Activated CD4-positive, alpha-beta T cell treated with anti-CD3 and anti-CD28 coated beads, Interleukin-2, Interleukin-4, amounts not matched to agents 100 ng/mL and 50 ng/mL, durations not matched to agents 16 hours and 8 hours (primary cell): ENCODE measurements around the gene CTU1.

Source experiments
- DNase-seq: peaks from one replicate; pipeline ENCODE4 v3.0.0-alpha.2; 2020; ENCODE audit warnings: low spot score

Gene CTU1

GRCh38 chr19:51103926-51104341, 4.3 kb downstream of the CTU1 start:
- DNase-seq: no peak

- DNase-seq: no peak
These were observed 5.2 kb downstream of the CTU1 start for GRCh38 chr19:51102991-51103390.

- no peak for DNase-seq
These were observed 6.9 kb downstream of the CTU1 start for GRCh38 chr19:51101171-51101865.

DNA sequence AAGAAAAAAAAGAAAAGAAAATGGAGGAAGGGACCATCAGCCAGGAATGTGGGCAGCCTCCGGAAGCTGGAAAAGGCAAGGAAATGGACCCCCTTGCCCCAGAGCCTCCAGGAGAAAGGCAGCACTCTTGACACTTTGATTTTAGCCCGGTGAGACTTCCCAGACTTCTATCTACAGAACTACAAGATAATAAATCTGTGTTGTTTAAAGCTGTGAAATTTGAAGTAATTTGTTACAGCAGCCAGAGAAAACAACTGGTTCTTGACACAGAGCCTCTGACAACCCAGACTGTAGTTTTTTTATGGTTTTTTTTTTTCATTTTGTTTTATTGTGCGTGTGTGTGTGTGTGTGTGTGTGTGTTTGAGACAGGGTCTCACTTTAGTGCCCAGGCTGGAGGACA, 7.6 kb downstream of the CTU1 start:
- DNase-seq: no peak

DNA sequence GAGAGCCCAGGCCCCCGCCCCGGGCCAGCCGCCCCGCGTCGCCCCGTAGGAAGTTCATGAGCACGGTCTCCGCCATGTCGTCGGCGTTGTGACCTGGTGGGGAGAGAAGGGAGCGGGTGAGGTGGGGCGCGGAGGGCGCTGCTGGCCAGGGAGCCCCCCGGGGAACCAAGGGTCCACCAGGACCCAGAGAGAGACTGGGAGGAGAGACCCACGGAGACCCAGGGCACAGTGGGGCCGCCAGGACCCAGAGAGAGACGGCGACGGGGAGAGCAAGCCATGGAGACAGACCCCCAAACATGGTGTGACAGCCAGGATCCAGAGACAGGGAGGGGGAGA, 9.2 kb downstream of the CTU1 start:
- DNase-seq: no peak

DNA sequence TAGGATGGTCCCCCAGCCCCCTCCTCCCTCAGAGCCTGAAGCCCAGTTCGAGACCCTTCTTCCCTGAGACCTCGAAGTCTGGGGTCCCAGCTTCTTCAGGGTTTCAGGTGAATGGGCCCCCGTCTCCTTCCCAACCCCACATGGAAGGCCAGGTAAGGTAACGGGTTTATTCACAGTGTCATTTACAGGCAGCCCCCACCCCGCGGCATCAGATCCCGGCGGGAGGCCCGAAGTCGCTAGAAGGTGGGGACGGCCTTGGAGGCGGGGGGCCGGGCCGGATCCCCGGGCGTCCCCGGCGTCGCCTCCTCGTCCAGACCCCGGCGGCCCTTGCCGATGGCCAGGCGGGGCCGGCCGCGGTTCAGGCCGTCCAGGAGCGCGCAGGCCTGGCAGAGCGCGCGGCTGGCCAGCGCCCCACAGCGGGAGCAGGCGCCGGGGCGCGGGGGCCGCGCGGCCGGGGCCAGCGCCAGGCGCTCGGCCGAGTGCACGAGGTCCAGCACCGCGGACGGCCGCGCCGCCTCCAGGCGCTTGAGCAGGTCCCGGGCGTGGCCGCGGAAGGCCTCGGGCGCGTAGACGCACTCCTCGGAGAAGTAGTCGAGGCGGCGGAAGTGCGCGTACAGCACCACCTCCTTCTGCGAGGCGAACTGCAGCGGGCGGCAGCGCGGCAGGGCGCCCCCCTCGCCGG, 9.7 kb downstream of the CTU1 start:
- DNase-seq: no peak

DNA sequence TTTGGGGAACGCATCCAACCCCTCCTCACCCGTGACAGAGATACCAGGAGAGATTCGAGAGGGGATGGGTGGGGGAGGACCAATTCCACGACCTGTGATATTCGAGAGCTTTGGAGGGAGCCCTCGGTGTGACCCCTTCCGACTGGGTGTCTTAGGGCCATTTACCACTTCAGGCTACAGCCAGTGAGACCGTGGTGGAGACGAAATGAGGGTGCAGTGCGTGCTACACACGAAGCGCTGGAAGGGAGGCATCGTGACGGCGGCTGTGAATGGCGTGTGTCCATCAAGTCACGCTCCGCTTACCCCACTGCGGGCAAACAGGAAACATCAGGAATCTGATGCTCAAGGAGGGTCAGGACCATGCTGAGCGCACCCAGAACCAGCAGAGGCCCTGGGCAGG, 10.4 kb downstream of the CTU1 start:
- DNase-seq: no peak

DNA sequence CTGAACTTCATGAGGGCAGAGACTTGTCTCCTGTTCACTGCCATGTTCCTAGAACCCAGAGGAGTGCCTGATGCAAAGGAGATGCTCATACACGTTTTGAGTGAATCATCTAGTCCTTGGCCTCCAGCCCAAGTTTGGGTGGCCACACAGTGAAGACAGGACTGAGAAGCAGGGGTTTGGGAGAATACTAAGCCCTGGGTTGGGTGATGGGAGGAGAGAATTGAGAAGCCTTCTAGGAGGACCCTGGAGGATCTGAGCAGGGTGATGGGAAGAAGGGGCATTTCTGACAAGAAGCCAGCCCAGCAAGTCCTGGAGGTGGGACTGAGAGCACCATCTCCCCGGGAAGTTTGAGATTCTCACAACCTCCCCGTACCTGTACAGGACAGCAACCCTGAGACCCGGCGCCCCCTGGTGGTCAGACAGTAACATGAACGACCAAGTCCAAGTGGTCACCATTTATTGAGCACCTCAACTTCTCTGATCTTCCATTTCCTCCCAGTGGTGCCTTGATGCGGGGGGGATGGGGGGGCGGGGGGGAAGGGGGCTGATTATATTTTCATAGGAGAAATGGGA, 11.0 kb downstream of the CTU1 start:
- DNase-seq: peak; percentile 68

DNA sequence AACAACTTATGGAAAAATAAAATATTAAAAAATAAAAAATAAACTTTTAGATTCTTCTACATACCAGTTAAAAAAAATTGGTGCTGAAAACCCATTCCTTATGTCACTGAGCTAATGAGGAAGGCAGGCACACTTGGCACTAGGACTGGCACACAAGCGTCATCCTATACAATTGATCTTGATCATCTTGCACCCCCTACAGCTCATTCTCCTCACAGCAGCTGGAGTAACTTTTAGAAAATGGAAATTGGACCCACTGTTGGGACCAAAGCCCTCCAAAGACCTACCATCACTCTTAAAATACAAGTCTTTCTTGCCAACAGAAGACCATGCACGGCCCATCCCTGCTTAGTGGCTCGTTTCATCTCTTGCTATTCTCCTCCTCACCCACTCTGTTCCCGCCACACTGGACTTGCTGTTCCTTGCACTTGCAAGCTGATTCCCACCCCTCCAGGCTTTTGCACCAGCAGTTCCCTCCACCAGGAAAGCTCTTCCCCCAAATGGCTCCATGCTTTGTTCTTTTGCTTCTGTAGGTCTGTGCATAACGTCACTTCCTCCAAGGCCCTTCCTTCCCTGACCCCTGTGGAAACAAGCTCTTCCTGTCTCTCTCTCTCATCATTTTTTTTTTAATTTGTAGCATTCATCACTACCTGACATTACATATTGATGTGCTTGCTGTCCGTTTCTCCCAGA, 11.6 kb downstream of the CTU1 start:
- no peak for DNase-seq

- peak; percentile 25 for DNase-seq
These were observed 13.4 kb downstream of the CTU1 start for GRCh38 chr19:51094696-51095279.

DNA sequence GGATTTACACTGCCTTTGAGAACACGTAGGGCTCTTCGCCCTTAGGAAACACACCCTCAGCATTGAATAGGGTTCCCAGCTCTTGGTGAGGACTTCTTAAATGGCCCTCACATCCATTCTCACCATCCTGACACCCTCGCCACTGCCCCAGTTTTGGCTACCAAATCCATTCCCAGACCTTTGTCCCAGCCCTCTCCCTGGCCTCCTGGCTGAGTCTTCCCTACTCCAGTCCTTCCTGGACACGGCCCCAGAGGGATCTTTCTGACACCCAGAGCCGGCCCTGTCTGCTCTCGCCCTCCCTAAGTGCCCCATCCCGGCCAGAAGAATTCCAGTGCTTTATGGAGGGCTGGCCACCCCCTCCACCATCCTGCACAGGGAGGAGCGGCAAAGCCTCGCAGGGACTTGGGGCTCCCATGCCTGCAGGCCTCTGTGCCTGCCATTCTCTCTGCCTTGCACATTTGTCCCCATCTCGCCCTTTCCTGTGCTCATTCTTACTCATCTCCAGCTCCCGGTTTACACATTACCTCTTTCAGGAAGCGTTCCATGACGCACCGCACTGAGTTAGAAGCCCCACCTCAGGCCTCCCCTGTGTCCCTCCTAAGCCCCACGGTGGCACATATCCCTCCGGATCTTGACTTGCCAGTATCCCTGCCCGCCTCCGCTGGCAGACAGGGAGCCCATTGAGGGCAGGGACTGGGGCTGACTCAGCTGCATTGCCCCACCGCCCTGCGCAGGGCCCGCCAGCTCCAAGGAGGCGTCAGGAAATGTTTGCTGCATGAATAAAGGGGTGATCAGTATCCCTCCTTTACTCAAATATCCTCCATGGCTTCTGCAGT, 14.5 kb downstream of the CTU1 start:
- no peak for DNase-seq

DNA sequence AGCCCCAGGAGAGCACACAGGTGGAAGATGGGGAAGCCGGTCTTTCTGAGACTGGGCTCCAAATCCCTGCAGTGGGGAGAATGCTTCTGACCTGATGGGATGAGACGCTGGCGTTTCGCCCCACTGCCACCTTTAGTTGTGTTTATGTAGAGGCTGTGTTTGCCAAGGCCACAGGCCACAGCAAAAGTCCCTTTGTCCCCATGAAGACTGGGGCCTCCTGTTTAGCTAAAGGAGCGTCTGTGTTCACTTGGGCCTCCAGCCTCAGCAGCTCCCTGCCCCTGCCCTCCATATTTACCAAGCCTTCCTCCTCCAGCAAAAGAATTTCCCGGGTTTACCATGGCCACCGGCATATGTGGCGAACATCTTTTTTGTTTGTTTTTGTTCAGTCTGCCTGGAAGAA, 15.1 kb downstream of the CTU1 start:
- DNase-seq: no peak

DNA sequence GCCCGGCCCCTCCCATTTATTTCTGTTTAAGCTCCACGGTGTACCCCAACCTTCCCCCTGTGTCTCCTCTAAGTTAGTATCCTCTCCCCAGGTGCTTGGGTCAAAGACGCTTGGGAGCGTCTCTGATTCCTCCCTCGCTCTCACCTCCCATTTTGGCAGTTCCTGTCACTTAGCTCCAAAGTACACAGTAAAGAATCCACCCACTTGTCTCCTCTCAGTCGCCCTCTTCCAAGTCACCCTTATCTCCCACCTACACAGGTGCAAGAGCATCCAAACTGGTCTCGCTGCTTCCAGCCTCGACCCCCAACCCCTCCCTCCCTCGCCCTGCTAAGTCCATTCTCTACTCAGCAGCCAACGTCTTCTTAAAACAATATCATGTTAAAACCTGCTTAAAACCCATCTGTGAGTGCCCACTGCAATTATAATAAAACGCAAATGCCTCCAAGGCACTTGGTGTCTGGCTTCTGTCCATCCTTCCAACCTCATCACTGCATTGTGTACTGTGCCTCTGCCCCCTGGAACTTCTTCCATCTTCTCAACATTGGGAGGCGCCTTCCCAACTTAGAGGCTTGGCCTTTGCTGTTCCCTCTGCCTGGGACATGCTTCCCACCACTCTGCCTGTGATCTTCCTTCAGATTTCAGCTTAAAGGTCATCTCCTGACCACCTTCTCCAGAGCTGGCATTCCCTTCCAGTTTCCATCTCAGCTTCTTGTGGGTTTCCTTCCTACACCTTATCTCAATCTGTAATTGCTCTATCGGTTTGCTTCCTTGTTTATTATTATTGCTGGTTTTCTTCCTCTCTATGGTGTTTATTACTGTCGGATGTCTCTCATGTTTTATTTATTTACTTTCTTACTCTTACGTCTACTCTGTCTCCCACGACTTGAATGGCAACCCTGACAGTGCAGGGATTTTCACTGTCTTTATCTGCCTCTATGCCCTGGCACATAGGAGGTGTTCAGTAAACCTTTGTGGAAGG, 16.0 kb downstream of the CTU1 start:
- no peak for DNase-seq

DNA sequence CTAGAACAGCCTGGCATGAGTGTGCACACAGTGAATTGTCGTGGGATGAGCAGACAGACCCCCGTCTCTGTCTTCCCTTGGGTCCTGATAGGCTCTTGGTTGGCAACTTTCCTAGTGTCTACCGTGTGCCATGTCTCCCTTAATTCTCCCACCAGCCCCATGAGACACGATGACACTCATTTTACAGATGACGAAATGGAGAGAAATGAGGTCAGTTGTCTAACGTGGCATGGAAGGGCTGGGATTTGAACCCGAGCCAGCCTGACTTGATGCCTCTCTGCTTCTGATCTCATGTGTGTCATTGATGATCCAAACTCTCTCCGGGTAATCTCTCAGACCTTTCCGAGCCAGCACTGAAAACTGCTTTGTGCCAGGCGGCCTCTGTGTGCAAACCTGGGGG, 17.1 kb downstream of the CTU1 start:
- no peak for DNase-seq

DNA sequence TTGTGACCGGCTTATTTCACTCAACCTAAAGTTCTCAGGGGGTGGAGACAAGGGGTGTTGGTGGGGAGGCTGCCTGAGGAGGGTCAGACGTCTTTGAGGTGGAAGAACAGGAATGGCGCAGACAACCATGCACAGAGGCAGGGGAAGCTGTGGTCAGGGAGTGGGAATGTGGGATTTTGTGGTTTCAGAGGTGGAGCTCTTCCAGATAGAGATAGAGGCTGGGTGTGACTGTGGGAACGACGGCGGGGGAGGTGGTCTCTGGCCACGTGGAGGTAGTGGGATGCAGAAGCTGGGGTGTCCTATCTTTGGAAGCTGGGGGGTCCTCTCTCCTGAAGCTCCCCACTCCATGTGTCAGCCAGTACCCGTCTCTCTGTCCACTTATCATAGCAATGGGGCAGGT, 17.7 kb downstream of the CTU1 start:
- DNase-seq: no peak

DNA sequence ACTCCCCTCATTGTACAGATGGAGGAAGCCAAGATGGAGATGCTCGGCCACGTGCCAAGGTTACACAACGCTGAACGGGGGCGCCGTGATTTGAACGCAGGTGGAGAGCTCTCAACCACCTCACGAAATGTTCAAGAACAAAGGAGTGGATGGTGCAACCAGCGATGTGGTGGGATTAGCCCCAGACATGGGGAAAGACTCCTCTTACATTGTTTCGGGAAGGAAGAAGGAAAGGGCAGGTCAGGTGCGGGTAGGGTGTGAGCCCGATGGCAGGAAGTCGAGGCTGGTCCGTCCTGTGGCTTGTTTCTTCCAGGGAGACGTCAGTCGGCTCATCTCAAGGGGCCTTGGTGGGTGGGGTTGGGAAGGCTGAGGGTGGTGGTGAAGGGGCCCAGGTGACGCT, 18.4 kb downstream of the CTU1 start:
- DNase-seq: no peak

DNA sequence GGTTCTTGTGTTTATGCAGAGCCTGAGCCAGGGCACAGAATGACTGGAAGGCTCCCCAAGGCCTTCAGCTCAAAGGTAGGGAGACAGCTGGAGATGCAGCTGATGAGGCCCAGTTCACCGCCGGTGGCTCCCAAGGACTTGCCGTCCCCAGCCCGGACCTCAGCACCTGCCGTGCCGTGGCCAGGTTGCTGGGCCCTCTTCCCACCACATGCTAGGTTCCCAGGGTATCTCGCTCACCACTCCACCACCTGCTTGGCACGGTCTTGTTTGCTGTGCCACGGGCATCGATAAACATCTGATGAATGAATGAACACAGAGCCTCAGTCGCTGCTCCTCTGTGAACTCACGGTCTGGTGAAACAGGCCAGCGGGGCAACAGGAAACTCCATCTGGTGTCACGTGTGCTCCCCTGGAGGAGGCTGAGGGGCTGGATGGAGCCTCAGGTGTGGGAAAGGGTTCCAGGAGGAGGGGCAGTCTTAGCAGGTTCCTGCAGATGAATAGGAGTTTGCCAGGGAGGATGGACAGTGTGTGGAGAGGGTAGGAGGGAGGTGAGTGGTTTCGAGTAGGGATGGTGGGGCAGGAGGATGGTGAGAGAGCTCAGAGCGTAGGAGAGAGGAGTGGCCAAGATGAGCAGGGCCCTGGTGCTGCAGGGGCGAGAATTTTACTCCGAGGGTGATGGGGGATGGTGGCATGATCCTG, 21.9 kb downstream of the CTU1 start:
- no peak for DNase-seq

- no peak for DNase-seq
These were observed 23.7 kb downstream of the CTU1 start for GRCh38 chr19:51084505-51084904.

- no peak for DNase-seq
These were observed 24.4 kb downstream of the CTU1 start for GRCh38 chr19:51083783-51084182.

- no peak for DNase-seq
These were observed 25.0 kb downstream of the CTU1 start for GRCh38 chr19:51083181-51083580.
